GM23248 (cell line): ENCODE data around the gene STARD13. TPM values are rescaled to one million over a fixed set of nuclear protein-coding genes. Genes with fewer than 3 reads are reported as not detected.
A peak's percentile ranks its signal among the peaks of the same experiment; 100 is the strongest.

ENCODE experiments used
- DNase-seq: peaks from one replicate; pipeline ENCODE4 v3.0.0-alpha.2; 2015
- H2AFZ ChIP-seq: fragments of 200-600 bp; sonication (generic); 2 replicates; pipeline ENCODE4 v1.6.1; 2016; ENCODE audit warnings: antibody characterized with exemption
- H3F3A ChIP-seq: fragments of 200-600 bp; sonication (generic); 2 replicates; pipeline ENCODE4 v1.6.1; 2016; ENCODE audit warnings: mild to moderate bottlenecking, antibody characterized with exemption, mixed run types; ENCODE audit not compliant: insufficient read depth
- H3K27ac ChIP-seq: fragments of 200-600 bp; sonication (generic); 2 replicates; pipeline ENCODE4 v1.5.1; 2016; ENCODE audit warnings: mild to moderate bottlenecking
- H3K27me3 ChIP-seq: fragments of 200-600 bp; sonication (generic); replicated peaks from 2 replicates; pipeline ENCODE4 v1.6.1; 2016; ENCODE audit warnings: mild to moderate bottlenecking; ENCODE audit not compliant: insufficient read depth
- H3K36me3 ChIP-seq: fragments of 200-600 bp; sonication (generic); 2 replicates; pipeline ENCODE4 v1.6.1; 2016; ENCODE audit warnings: low read depth, mild to moderate bottlenecking
- H3K4me1 ChIP-seq: fragments of 200-600 bp; sonication (generic); 2 replicates; pipeline ENCODE4 v1.6.1; 2016; ENCODE audit warnings: mild to moderate bottlenecking; ENCODE audit not compliant: insufficient read depth
- H3K4me2 ChIP-seq: fragments of 200-600 bp; sonication (generic); one replicate; pipeline ENCODE4 v1.6.1; 2016; ENCODE audit warnings: mild to moderate bottlenecking; ENCODE audit not compliant: unreplicated experiment
- H3K4me3 ChIP-seq: fragments of 200-600 bp; sonication (generic); 2 replicates; pipeline ENCODE4 v1.5.1; 2016; ENCODE audit warnings: mild to moderate bottlenecking
- H3K79me2 ChIP-seq: fragments of 200-600 bp; sonication (generic); 2 replicates; pipeline ENCODE4 v1.6.1; 2016; ENCODE audit warnings: mild to moderate bottlenecking; ENCODE audit not compliant: insufficient read depth
- H3K9ac ChIP-seq: fragments of 200-600 bp; sonication (generic); 2 replicates; pipeline ENCODE4 v1.6.1; 2016; ENCODE audit warnings: mild to moderate bottlenecking
- H3K9me2 ChIP-seq: fragments of 200-600 bp; sonication (generic); 2 replicates; pipeline ENCODE4 v1.6.1; 2016; ENCODE audit warnings: mixed run types, mild to moderate bottlenecking, moderate library complexity; ENCODE audit not compliant: insufficient read depth
- H3K9me3 ChIP-seq: fragments of 200-600 bp; sonication (generic); one replicate; pipeline ENCODE4 v1.6.1; 2017; ENCODE audit warnings: low read depth
- H4K20me1 ChIP-seq: fragments of 200-600 bp; sonication (generic); 2 replicates; pipeline ENCODE4 v1.6.0; 2016; ENCODE audit not compliant: insufficient read depth
- EZH2 ChIP-seq: fragments of 200-600 bp; sonication (generic); IDR thresholded peaks from 2 replicates; pipeline ENCODE4 v1.6.1; 2018; ENCODE audit warnings: antibody characterized with exemption, mild to moderate bottlenecking; ENCODE audit not compliant: insufficient read depth, poor library complexity, severe bottlenecking
- EZH2phosphoT487 ChIP-seq: fragments of 200-600 bp; sonication (generic); IDR thresholded peaks from 2 replicates; pipeline ENCODE4 v1.6.1; 2018; ENCODE audit warnings: antibody characterized with exemption, moderate library complexity, mild to moderate bottlenecking, low read depth; ENCODE audit not compliant: insufficient read depth
- WGBS, 2 experiments: methylation state at CpG; one replicate each; pipeline ENCODE4 v1.1.6; 2015 to 2017; ENCODE audit warnings: low lambda C conversion rate in 2 of 2, low coverage in 1 of 2; ENCODE audit errors: missing lambda C conversion rate in 2 of 2; 5-methylcytosine and 5-hydroxymethylcytosine counted together
- in situ Hi-C: fragments of 300-500 bp; cut with MboI; formaldehyde crosslinking; loops from 2 replicates; pipeline ENCODE4 v1.15.0; 2020
- polyA plus RNA-seq: library from polyadenylated mRNA; unstranded; fragments of >200 nt; fragmentation: Nextera tagmentation; extraction: Ambion mirVana; gene quantifications from 2 replicates; pipeline ENCODE4 v1.2.1, GENCODE V29; 2016
- total RNA-seq: library from RNA; depleted of rRNA; stranded (reverse); fragments of >200 nt; shearing (Covaris generic); gene quantifications from 2 replicates; pipeline ENCODE4 v1.2.3, GENCODE V29; 2014

STARD13 gene
- total and polyA plus RNA-seq, 2 experiments from 2014 or later, result 13.8 to 16.6 TPM

DNA sequence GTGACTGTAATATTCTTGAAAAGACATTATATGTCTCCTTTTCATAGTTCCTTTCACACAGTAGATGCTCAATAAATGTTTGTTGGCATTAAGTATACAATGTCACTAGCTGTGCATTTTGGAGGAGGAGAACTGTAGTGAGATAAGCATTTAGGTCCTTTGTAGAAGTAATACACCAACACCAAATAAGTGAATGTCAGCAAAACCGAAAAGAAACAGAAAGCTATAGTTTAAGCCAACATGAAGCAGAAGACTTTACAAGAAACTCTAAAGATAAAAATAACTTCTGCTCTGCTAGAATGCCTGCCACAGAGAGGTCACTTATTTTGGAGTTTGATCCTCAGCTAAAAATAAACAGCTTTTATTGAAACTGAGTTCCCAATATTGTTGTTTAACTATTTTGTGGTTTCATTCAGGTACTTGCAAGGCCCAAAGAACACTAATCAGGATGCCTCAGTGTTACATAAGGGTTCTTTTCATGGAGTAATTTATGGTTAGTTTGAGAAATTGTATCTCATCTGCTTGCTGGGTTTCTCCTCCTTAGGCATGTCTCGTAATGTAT, 86.2 kb downstream of the STARD13 start:
- H3K4me2 ChIP-seq, result no peak overlapping the region
- 95 to 98% methylated on average over 2 of the region's 2 CpGs for WGBS, 2 experiments
- H3F3A ChIP-seq, result peaks cover 33% of the 10 kb centered on the region; the same call in 1 of the 2 replicates
- in situ Hi-C loops, result no loop called here
- no peaks in the 10 kb centered on the region for H3K9me2 ChIP-seq
- peaks cover 97% of the 10 kb centered on the region for H3K79me2 ChIP-seq
- no peak overlapping the region for H2AFZ ChIP-seq
- H3K27ac ChIP-seq, result no peak overlapping the region
- H4K20me1 ChIP-seq, result no peaks in the 10 kb centered on the region; the same call in 1 of the 2 replicates
- H3K27me3 ChIP-seq, result no peaks in the 10 kb centered on the region
- no peak overlapping the region for H3K9ac ChIP-seq
- no peaks in the 10 kb centered on the region for H3K9me3 ChIP-seq
- TF ChIP-seq EZH2, result no peak
- no peak for TF ChIP-seq EZH2phosphoT487
- no peaks in the 10 kb centered on the region for H3K36me3 ChIP-seq
- DNase-seq, result no peak
- H3K4me3 ChIP-seq, result no peak overlapping the region
- peaks cover 26% of the 10 kb centered on the region for H3K4me1 ChIP-seq

DNA sequence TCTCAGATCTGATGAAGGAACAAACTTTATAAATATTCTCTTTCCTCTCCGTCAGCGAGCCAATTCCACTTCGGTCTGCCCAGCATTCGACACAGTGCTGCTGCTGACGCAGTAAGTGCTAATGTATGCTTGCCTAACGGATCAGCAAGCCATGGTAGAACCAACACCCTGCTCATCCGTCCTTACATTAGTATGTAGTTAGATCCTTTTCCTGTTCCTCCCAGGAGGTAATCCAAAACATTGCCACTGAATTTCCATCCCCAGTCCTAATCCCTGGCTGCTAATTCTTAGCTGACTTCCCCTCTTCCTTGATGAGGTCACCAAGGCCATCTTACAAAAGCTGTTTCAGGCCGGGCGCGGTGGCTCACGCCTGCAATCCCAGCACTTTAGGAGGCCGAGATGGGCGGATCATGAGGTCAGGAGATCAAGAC, 88.0 kb downstream of the STARD13 start:
- Histone ChIP-seq H3K9ac (no peak overlapping the region), H3K9me2 (no peaks in the 10 kb centered on the region), H2AFZ (no peak overlapping the region), H3F3A (peaks cover 22% of the 10 kb centered on the region; the same call in 1 of the 2 replicates), H3K9me3 (no peaks in the 10 kb centered on the region), H3K27me3 (no peaks in the 10 kb centered on the region), H3K36me3 (no peaks in the 10 kb centered on the region), H3K4me1 (peaks cover 28% of the 10 kb centered on the region), H3K79me2 (peaks cover 97% of the 10 kb centered on the region), H3K27ac (no peak overlapping the region), H4K20me1 (no peaks in the 10 kb centered on the region), H3K4me2 (no peak overlapping the region), H3K4me3 (no peak overlapping the region)
- TF ChIP-seq EZH2, result no peak
- no peak for TF ChIP-seq EZH2phosphoT487
- no peak for DNase-seq
- 99 to 100% methylated on average over 13 of the region's 13 CpGs for WGBS, 2 experiments
- in situ Hi-C loops, result no loop called here

DNA sequence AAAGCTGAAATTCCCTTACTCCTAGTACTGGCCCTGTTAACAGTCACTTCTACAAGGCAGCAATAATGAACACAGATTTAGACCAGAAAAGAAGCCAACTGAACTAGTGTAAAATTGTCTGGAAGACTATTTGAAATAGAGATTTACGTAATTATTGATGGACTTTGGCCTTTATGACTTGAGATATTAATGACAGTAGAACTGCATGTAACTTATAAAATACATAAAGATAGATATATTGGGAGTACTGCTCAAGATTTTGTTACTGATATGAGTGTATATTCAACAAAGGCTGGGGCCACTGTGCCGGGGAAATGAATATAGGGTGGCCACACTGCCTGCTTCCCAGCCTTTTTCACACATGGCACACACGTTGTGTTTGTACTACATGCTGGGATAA, 88.8 kb downstream of the STARD13 start:
- Histone ChIP-seq H3K27me3 (no peaks in the 10 kb centered on the region), H3K4me2 (no peak overlapping the region), H3K79me2 (peaks cover 97% of the 10 kb centered on the region), H3K9me3 (no peaks in the 10 kb centered on the region), H4K20me1 (no peaks in the 10 kb centered on the region), H3K27ac (no peak overlapping the region), H3K4me3 (no peak overlapping the region), H3K36me3 (no peaks in the 10 kb centered on the region), H3K4me1 (peaks cover 30% of the 10 kb centered on the region), H3F3A (peaks cover 21% of the 10 kb centered on the region; the same call in 1 of the 2 replicates), H3K9me2 (no peaks in the 10 kb centered on the region), H2AFZ (no peak overlapping the region), H3K9ac (no peak overlapping the region)
- no peak for TF ChIP-seq EZH2phosphoT487
- TF ChIP-seq EZH2, result no peak
- 96 to 99% methylated on average over 3 of the region's 3 CpGs for WGBS, 2 experiments
- no peak for DNase-seq
- in situ Hi-C loops, result no loop called here

DNA sequence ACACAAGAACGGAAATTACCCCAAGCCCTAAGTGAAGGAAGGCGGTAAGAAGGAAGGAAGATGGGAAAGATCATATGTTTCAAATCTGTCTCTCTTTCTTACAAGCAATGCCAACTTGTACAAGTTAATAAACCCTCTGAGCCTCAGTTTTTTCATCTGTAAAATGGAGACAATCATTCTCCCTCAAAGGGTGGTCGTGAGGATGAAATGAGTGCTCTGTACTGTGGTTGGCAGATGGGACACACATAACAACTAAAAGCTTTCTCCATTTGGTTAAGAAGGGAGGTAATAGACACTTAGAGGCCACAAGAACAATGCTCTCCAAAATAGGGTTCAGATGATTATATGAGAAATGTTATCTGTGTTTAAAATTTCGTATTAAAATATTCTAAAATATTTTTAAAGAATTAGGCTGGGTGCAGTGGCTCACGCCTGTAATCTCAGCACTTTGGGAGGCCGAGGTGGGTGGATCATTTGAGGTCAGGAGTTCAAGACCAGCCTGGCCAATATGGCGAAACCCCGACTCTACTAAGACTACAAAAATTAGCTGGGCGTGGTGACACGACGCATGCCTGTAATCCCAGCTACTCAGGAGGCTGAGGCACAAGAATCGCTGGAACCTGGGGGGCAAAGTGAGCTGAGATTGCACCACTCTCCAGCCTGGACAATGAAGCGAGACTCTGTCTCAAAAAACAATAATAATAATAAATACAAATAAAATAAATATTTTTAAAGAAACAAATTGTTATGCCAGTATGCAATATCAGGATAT, 89.7 kb downstream of the STARD13 start:
- 97 to 99% methylated on average over 13 of the region's 13 CpGs for WGBS, 2 experiments
- peaks cover 39% of the 10 kb centered on the region for H3K4me1 ChIP-seq
- H3K4me3 ChIP-seq, result no peak overlapping the region
- no peaks in the 10 kb centered on the region for H4K20me1 ChIP-seq
- H3K27me3 ChIP-seq, result no peaks in the 10 kb centered on the region
- H2AFZ ChIP-seq, result no peak overlapping the region
- peak overlapping the region; percentile 88 for H3K27ac ChIP-seq
- H3K9me3 ChIP-seq, result no peaks in the 10 kb centered on the region
- H3K9ac ChIP-seq, result peak overlapping the region; percentile 76
- no peak for DNase-seq
- peak overlapping the region; percentile 66 for H3K4me2 ChIP-seq
- H3K36me3 ChIP-seq, result no peaks in the 10 kb centered on the region
- H3K79me2 ChIP-seq, result peaks cover 97% of the 10 kb centered on the region
- in situ Hi-C loops, result no loop called here
- H3F3A ChIP-seq, result peaks cover 21% of the 10 kb centered on the region; the same call in 1 of the 2 replicates
- TF ChIP-seq EZH2 (no peak), EZH2phosphoT487 (no peak)
- no peaks in the 10 kb centered on the region for H3K9me2 ChIP-seq
